T-helper 2 cell treated with Interferon-gamma antibody and Interleukin-4, amounts not matched to agents 100 ng/mL and 5 ng/mL, for 36 hours (primary cell): Measurements from ENCODE around the gene TMEM208. TPM values are rescaled to one million over a fixed set of nuclear protein-coding genes. Genes with fewer than 3 reads are reported as not detected.

Experiments
- intact Hi-C: fragments of 100-400 bp; cut with micrococcal nuclease; formaldehyde crosslinking; loops from one replicate; pipeline ENCODE4 v1.15.1; 2023
- total RNA-seq: library from RNA; stranded (reverse); gene quantifications from 2 replicates; pipeline ENCODE4 v1.2.3, GENCODE V29; 2022

TMEM208 gene
- total RNA-seq, 1 donor from 2014 or later, result 46.2 TPM

- intact Hi-C loops, result no loop called here
Observed at GRCh38 chr16:67270931-67271338, 44.0 kb downstream of the TMEM208 start.

GRCh38 chr16:67271446-67271845 is 44.5 kb downstream of the TMEM208 start:
- intact Hi-C loops, result no loop called here

- intact Hi-C loops, result loop anchor here (5.0 kb wide), 3 partner anchors 72 to 323 kb away; no protein-coding TSS in a partner anchor
Observed at GRCh38 chr16:67275321-67275720, 48.4 kb downstream of the TMEM208 start.

GRCh38 chr16:67277294-67277998 is 50.5 kb downstream of the TMEM208 start:
- intact Hi-C loops, result loop anchor here (5.0 kb wide), 3 partner anchors 70 to 325 kb away; no protein-coding TSS in a partner anchor

- intact Hi-C loops, result loop anchor here (2.0 to 5.0 kb wide), 4 partner anchors 51 to 326 kb away; partner anchors contain the start of gene TMEM208
Observed at GRCh38 chr16:67277999-67278772, 51.3 kb downstream of the TMEM208 start.

Other genes with a start within 250 kb of the TMEM208 start
- 39.6 and 42.2 TPM in 2 replicates for gene CES4A, start 238.5 kb upstream of the TMEM208 start, total RNA-seq
- 235 and 240 TPM in 2 replicates for gene CBFB, start 198.0 kb upstream of the TMEM208 start, total RNA-seq
- gene PHAF1, start 117.2 kb upstream of the TMEM208 start, total RNA-seq, result 18.7 and 19.3 TPM in 2 replicates
- 8.1 and 8.3 TPM in 2 replicates for gene B3GNT9, start 76.1 kb upstream of the TMEM208 start, total RNA-seq
- 48.6 and 52.9 TPM in 2 replicates for gene TRADD, start 67.2 kb upstream of the TMEM208 start, total RNA-seq
- 32.7 and 34.4 TPM in 2 replicates for gene FBXL8, start 67.2 kb upstream of the TMEM208 start, total RNA-seq
- 39.3 and 43.9 TPM in 2 replicates for gene HSF4, start 62.4 kb upstream of the TMEM208 start, total RNA-seq
- 19.4 and 20.2 TPM in 2 replicates for gene NOL3, start 56.6 kb upstream of the TMEM208 start, total RNA-seq
- gene MATCAP1, start 43.2 kb upstream of the TMEM208 start, total RNA-seq, result 50.4 and 57.4 TPM in 2 replicates
- 0.09 TPM in 1 of 2 replicates, not detected in the other for gene EXOC3L1, start 37.0 kb upstream of the TMEM208 start, total RNA-seq
- gene E2F4, start 35.0 kb upstream of the TMEM208 start, total RNA-seq, result 132 and 133 TPM in 2 replicates
- 7.4 and 8.2 TPM in 2 replicates for gene ELMO3, start 28.0 kb upstream of the TMEM208 start, total RNA-seq
- gene FHOD1, start 20.4 kb downstream of the TMEM208 start, total RNA-seq, result 60.3 and 64.6 TPM in 2 replicates
- gene SLC9A5, start 21.8 kb downstream of the TMEM208 start, total RNA-seq, result 2.9 and 3.3 TPM in 2 replicates
- gene PLEKHG4, start 52.4 kb downstream of the TMEM208 start, total RNA-seq, result 19.5 and 21.3 TPM in 2 replicates
- 0.02 TPM in 1 of 2 replicates, not detected in the other for gene KCTD19, start 99.6 kb downstream of the TMEM208 start, total RNA-seq
- not detected in 2 replicates for gene LRRC36, start 99.7 kb downstream of the TMEM208 start, total RNA-seq
- not detected in 2 replicates for gene TPPP3, start 166.4 kb downstream of the TMEM208 start, total RNA-seq
- gene ZDHHC1, start 189.3 kb downstream of the TMEM208 start, total RNA-seq, result 0.36 and 0.48 TPM in 2 replicates
- gene HSD11B2, start 204.0 kb downstream of the TMEM208 start, total RNA-seq, result 0.36 and 0.93 TPM in 2 replicates